Measurements from ENCODE around the gene KLK1. TPM values are rescaled to one million over a fixed set of nuclear protein-coding genes. Genes with fewer than 3 reads are reported as not detected.
A peak's percentile ranks its signal among the peaks of the same experiment; 100 is the strongest.

The KLK1 gene
- total RNA-seq, 5 donors from 2014 or later (not counting 1 experiment from before 2014, with no cell fraction given), result 0.59 to 0.96 (median 0.60) TPM; not detected in 2

DNA sequence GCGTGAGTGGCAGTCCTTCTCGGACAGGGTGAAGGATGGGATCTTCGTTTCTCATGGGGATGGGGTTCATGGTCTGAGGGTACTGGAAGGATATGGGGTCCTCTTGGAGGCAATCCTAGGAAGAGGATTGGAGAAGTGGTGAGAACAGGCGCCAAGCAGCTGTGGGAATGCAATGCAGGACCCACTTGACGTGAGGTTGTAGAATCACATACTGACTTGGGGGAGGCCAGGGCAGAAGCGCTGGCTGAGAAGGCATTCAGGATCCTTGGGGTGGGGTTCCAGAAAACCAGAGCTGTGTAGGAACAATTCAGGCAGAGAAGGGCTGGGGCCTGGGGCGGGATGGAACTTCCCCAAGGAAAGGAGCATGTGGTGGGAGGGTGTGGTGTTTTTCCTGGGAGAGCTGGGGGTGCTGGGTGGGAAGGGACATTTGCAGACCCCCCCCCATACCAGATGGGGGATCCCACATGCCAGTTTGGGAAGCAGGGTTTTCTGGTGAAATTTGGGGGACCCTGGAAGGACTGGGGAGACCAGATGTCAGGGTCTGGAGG, 852 bp downstream of the KLK1 start:
- 72% methylated on average over 6 of the region's 7 CpGs for WGBS (ENCODE audit: insufficient coverage)
- H3K4me3 Mint-ChIP-seq, result no peak overlapping the region
- no peaks in the 10 kb centered on the region for H3K9me3 Mint-ChIP-seq
- H3K9me3 ChIP-seq, result no peaks in the 10 kb centered on the region
- H3K27ac Mint-ChIP-seq, result peak overlapping the region in 1 of 2 donors; percentile 48
- peaks cover 0 to 19% of the 10 kb centered on the region in 2 experiments for H3K4me1 ChIP-seq (ENCODE audit: control insufficient read depth in 1 of 2, extremely low read depth in 1 of 2, insufficient read depth in 2 of 2, low read length in 2 of 2)
- peaks cover 4 to 76% of the 10 kb centered on the region in 2 experiments for H3K27me3 ChIP-seq (replicated peaks in 1 of 2; ENCODE audit: control insufficient read depth in 2 of 2, extremely low read depth in 1 of 2, insufficient read depth in 2 of 2, low read length in 1 of 2)
- ATAC-seq (replicated peaks in 1 of 4), result no peak
- no peaks in the 10 kb centered on the region for H3K36me3 ChIP-seq (ENCODE audit: control insufficient read depth in 2 of 2, extremely low read depth in 1 of 2, insufficient read depth in 1 of 2, low read length in 1 of 2)
- no peak overlapping the region for H3K27ac ChIP-seq (ENCODE audit: low read length)
- no peak for DNase-seq
- ChIA-PET POLR2A (no interaction called here), CTCF (interaction anchor here in 1 of 2 donors (0.5 kb wide), 1 partner anchor 280 kb away, joined by 3 read pairs; no protein-coding TSS in a partner anchor)
- H3K4me1 Mint-ChIP-seq, result peaks cover 21 to 29% (median 27%) of the 10 kb centered on the region in 3 donors
- peaks cover 65 to 70% of the 10 kb centered on the region in 2 donors for H3K27me3 Mint-ChIP-seq
- H3K4me3 ChIP-seq (ENCODE audit: control insufficient read depth in 1 of 2, extremely low read depth in 1 of 2, low read length in 1 of 2), result no peak overlapping the region
- H3K36me3 Mint-ChIP-seq, result no peaks in the 10 kb centered on the region

DNA sequence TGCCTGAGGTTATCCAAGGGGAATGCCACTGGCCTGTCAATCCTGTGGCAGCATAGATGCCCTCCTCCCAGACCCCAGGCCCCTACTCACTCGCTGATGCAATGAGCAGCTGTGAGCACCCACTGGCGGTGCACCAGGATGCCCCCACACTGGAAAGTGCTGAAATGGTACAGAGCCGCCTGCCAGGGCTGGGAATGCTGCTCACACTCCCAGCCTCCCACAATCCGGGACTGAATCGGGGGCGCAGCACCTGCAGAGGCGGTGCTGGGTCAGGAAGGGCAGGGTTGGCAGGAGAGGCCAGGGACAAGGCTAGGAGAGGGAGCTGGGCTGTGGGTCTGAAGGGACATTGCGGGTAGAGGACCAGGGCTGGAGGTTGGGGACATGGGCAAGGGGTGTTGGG, 2.0 kb downstream of the KLK1 start:
- Histone ChIP-seq H3K4me1 (ENCODE audit: control insufficient read depth in 1 of 2, extremely low read depth in 1 of 2, insufficient read depth in 2 of 2, low read length in 2 of 2) (peaks cover 0 to 20% of the 10 kb centered on the region in 2 experiments), H3K9me3 (no peaks in the 10 kb centered on the region), H3K36me3 (ENCODE audit: control insufficient read depth in 2 of 2, extremely low read depth in 1 of 2, insufficient read depth in 1 of 2, low read length in 1 of 2) (no peaks in the 10 kb centered on the region), H3K27ac (ENCODE audit: low read length) (no peak overlapping the region), H3K27me3 (replicated peaks in 1 of 2; ENCODE audit: control insufficient read depth in 2 of 2, extremely low read depth in 1 of 2, insufficient read depth in 2 of 2, low read length in 1 of 2) (peaks cover 4 to 77% of the 10 kb centered on the region in 2 experiments), H3K4me3 (ENCODE audit: control insufficient read depth in 1 of 2, extremely low read depth in 1 of 2, low read length in 1 of 2) (no peak overlapping the region)
- POLR2A ChIA-PET, result no interaction called here
- Mint-ChIP-seq H3K4me1 (peaks cover 21 to 33% (median 27%) of the 10 kb centered on the region in 3 donors), H3K4me3 (peak overlapping the region in 1 of 3 donors; percentile 69), H3K9me3 (no peaks in the 10 kb centered on the region), H3K27ac (no peak overlapping the region), H3K27me3 (peaks cover 68 to 73% of the 10 kb centered on the region in 2 donors), H3K36me3 (no peaks in the 10 kb centered on the region)
- ATAC-seq (replicated peaks in 1 of 4), result no peak
- 51% methylated on average over 4 of the region's 8 CpGs for WGBS (ENCODE audit: insufficient coverage)
- no peak for DNase-seq
- CTCF ChIA-PET, result no interaction called here

DNA sequence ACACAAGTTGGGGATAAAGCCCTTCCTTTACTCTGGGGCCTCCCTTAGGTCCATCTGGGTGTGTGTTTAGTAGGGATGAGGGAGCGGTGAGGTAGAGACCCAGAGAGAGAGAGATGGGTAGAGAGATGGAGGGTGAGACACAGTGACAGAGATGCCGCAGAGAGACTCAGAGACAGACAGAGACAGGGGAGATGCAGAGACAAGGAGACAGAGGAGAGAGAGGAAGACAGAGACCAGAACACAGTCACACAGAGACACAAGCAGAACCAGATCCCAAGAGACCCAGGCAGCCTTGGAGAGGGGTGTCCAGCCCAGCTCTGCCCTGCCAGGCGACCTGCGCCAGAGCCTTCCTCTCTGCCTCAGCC, 2.4 kb downstream of the KLK1 start:
- ATAC-seq (replicated peaks in 1 of 4) (no peak), DNase-seq (no peak)
- no peak overlapping the region for H3K27ac ChIP-seq (ENCODE audit: low read length)
- H3K27me3 ChIP-seq (replicated peaks in 1 of 2; ENCODE audit: control insufficient read depth in 2 of 2, extremely low read depth in 1 of 2, insufficient read depth in 2 of 2, low read length in 1 of 2), result peaks cover 4 to 79% of the 10 kb centered on the region in 2 experiments
- CTCF ChIA-PET, result no interaction called here
- Mint-ChIP-seq H3K4me3 (peak overlapping the region in 1 of 3 donors; percentile 69), H3K36me3 (no peaks in the 10 kb centered on the region), H3K27ac (no peak overlapping the region), H3K27me3 (peaks cover 68 to 73% of the 10 kb centered on the region in 2 donors), H3K9me3 (no peaks in the 10 kb centered on the region), H3K4me1 (peaks cover 21 to 33% (median 27%) of the 10 kb centered on the region in 3 donors)
- no peaks in the 10 kb centered on the region for H3K36me3 ChIP-seq (ENCODE audit: control insufficient read depth in 2 of 2, extremely low read depth in 1 of 2, insufficient read depth in 1 of 2, low read length in 1 of 2)
- POLR2A ChIA-PET, result no interaction called here
- 95% methylated on average over 2 of the region's 4 CpGs for WGBS (ENCODE audit: insufficient coverage)
- H3K4me3 ChIP-seq (ENCODE audit: control insufficient read depth in 1 of 2, extremely low read depth in 1 of 2, low read length in 1 of 2), result no peak overlapping the region
- no peaks in the 10 kb centered on the region for H3K9me3 ChIP-seq
- H3K4me1 ChIP-seq (ENCODE audit: control insufficient read depth in 1 of 2, extremely low read depth in 1 of 2, insufficient read depth in 2 of 2, low read length in 2 of 2), result peaks cover 0 to 20% of the 10 kb centered on the region in 2 experiments

DNA sequence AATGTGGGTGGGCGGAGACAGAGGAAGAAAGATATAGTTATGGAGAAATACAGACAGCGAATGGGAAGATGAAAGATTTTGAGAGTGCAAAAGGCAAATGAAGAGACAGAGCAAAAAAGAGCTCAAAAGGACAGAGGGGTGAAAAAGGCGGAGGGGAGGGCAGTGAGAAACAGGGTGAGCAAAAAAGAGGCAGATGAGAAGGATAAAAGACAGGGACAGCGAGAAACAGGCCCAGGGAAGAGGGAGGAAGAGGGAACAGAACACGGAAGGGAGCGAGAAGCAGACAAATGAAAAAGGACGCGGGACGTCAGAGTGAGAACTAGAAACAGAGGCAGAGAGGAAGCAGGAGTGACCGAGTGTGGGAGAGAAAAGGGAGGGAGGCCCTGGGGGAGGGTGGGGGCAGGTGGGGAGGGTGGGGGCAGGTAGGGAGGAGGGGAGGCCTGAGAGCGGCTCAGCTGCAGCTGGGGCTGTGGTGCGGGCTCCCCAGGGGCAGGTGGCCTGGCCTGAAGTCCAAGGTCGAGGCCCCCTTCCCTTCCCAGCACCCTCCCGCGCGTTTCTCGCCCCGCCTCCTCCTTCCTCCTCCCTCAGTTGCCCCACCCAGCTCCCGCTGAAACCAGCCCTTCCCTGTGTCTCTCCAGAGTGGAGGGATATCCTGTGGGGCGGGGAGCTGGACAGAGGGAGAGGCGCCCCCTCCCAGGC, 2.9 kb downstream of the KLK1 start:
- no peak for DNase-seq
- Mint-ChIP-seq H3K36me3 (no peaks in the 10 kb centered on the region), H3K27me3 (peaks cover 68 to 75% of the 10 kb centered on the region in 2 donors), H3K4me3 (peak overlapping the region in 2 of 3 donors; percentile 25 to 69), H3K4me1 (peaks cover 21 to 33% (median 27%) of the 10 kb centered on the region in 3 donors), H3K27ac (peak overlapping the region in 1 of 2 donors; percentile 3), H3K9me3 (no peaks in the 10 kb centered on the region)
- H3K27me3 ChIP-seq (replicated peaks in 1 of 2; ENCODE audit: control insufficient read depth in 2 of 2, extremely low read depth in 1 of 2, insufficient read depth in 2 of 2, low read length in 1 of 2), result peaks cover 4 to 79% of the 10 kb centered on the region in 2 experiments
- ChIA-PET POLR2A (no interaction called here), CTCF (no interaction called here)
- 7% methylated on average over 9 of the region's 21 CpGs for WGBS (ENCODE audit: insufficient coverage)
- H3K36me3 ChIP-seq (ENCODE audit: control insufficient read depth in 2 of 2, extremely low read depth in 1 of 2, insufficient read depth in 1 of 2, low read length in 1 of 2), result no peaks in the 10 kb centered on the region
- no peak for ATAC-seq (replicated peaks in 1 of 4)
- peaks cover 0 to 20% of the 10 kb centered on the region in 2 experiments for H3K4me1 ChIP-seq (ENCODE audit: control insufficient read depth in 1 of 2, extremely low read depth in 1 of 2, insufficient read depth in 2 of 2, low read length in 2 of 2)
- no peak overlapping the region for H3K4me3 ChIP-seq (ENCODE audit: control insufficient read depth in 1 of 2, extremely low read depth in 1 of 2, low read length in 1 of 2)
- H3K27ac ChIP-seq (ENCODE audit: low read length), result no peak overlapping the region
- no peaks in the 10 kb centered on the region for H3K9me3 ChIP-seq

DNA sequence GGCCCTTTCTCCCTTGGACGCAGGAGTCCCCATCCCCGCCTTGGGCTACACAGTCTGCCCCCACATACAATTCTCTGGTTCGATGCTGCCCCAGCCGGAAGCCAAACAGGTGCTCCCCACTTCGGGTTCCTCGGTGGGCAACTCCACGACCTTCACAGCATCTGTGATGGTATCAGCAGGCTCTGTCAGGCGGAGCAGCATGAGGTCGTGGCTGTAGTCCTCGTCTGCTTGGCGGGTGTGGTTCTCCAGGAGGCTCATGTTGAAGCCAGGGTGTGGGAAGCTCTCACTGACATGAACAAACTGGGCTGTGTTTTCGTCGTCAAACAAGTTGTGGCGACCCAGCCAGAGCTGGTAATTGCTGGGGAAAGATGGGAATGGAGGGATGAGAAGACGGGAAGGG, 3.5 kb downstream of the KLK1 start:
- Histone ChIP-seq H3K9me3 (no peaks in the 10 kb centered on the region), H3K27me3 (replicated peaks in 1 of 2; ENCODE audit: control insufficient read depth in 2 of 2, extremely low read depth in 1 of 2, insufficient read depth in 2 of 2, low read length in 1 of 2) (peaks cover 8 to 82% of the 10 kb centered on the region in 2 experiments), H3K36me3 (ENCODE audit: control insufficient read depth in 2 of 2, extremely low read depth in 1 of 2, insufficient read depth in 1 of 2, low read length in 1 of 2) (no peaks in the 10 kb centered on the region), H3K4me1 (ENCODE audit: control insufficient read depth in 1 of 2, extremely low read depth in 1 of 2, insufficient read depth in 2 of 2, low read length in 2 of 2) (peaks cover 0 to 20% of the 10 kb centered on the region in 2 experiments), H3K27ac (ENCODE audit: low read length) (no peak overlapping the region), H3K4me3 (ENCODE audit: control insufficient read depth in 1 of 2, extremely low read depth in 1 of 2, low read length in 1 of 2) (no peak overlapping the region)
- H3K27me3 Mint-ChIP-seq, result peaks cover 71 to 79% of the 10 kb centered on the region in 2 donors
- ChIA-PET CTCF (interaction anchor here in 1 of 2 donors (0.6 kb wide), 1 partner anchor 60 kb away, joined by 3 read pairs; no protein-coding TSS in a partner anchor), POLR2A (no interaction called here)
- ATAC-seq (replicated peaks in 1 of 4) (no peak), DNase-seq (no peak)
- peak overlapping the region in 1 of 3 donors; percentile 69 for H3K4me3 Mint-ChIP-seq
- WGBS (ENCODE audit: insufficient coverage), result 13% methylated on average over 15 of the region's 15 CpGs
- no peak overlapping the region for H3K27ac Mint-ChIP-seq
- H3K9me3 Mint-ChIP-seq, result no peaks in the 10 kb centered on the region
- H3K36me3 Mint-ChIP-seq, result no peaks in the 10 kb centered on the region
- H3K4me1 Mint-ChIP-seq, result peaks cover 21 to 33% (median 27%) of the 10 kb centered on the region in 3 donors

DNA sequence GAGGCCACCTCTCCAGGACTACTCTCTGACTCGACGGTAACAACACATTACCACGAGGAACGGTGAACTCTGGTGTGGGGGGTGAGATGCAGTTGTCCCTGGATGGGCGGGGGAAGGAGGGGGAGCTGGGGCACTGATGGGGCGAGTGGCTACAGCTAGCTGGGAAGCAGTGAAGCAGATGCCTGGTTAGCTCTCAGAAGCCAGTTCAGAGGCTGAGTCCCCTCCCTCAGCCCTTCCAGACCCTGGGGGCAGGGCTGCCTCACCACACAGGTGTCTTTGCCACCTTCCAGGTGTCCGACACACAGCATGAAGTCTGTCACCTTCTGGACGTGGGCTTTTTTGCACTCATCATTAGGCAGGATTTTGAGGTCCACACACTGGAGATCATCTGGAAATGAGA, 4.0 kb downstream of the KLK1 start:
- ChIA-PET CTCF (interaction anchor here in 1 of 2 donors (0.6 kb wide), 1 partner anchor 60 kb away, joined by 3 read pairs; no protein-coding TSS in a partner anchor), POLR2A (no interaction called here)
- no peak overlapping the region for H3K27ac ChIP-seq (ENCODE audit: low read length)

More for the DNA sequence above, 4.0 kb downstream of the KLK1 start:
- peaks cover 0 to 20% of the 10 kb centered on the region in 2 experiments for H3K4me1 ChIP-seq (ENCODE audit: control insufficient read depth in 1 of 2, extremely low read depth in 1 of 2, insufficient read depth in 2 of 2, low read length in 2 of 2)
- no peak overlapping the region for H3K4me3 ChIP-seq (ENCODE audit: control insufficient read depth in 1 of 2, extremely low read depth in 1 of 2, low read length in 1 of 2)
- H3K36me3 ChIP-seq (ENCODE audit: control insufficient read depth in 2 of 2, extremely low read depth in 1 of 2, insufficient read depth in 1 of 2, low read length in 1 of 2), result no peaks in the 10 kb centered on the region
- no peaks in the 10 kb centered on the region for H3K9me3 ChIP-seq
- Mint-ChIP-seq H3K27me3 (peaks cover 72 to 83% of the 10 kb centered on the region in 2 donors), H3K4me1 (peaks cover 21 to 33% (median 27%) of the 10 kb centered on the region in 3 donors), H3K27ac (no peak overlapping the region), H3K4me3 (no peak overlapping the region), H3K9me3 (no peaks in the 10 kb centered on the region), H3K36me3 (no peaks in the 10 kb centered on the region)
- no peak for DNase-seq
- peaks cover 8 to 85% of the 10 kb centered on the region in 2 experiments for H3K27me3 ChIP-seq (replicated peaks in 1 of 2; ENCODE audit: control insufficient read depth in 2 of 2, extremely low read depth in 1 of 2, insufficient read depth in 2 of 2, low read length in 1 of 2)
- no peak for ATAC-seq (replicated peaks in 1 of 4)
- 28% methylated on average over 3 of the region's 8 CpGs for WGBS (ENCODE audit: insufficient coverage)
